Activated CD4-positive, alpha-beta T cell treated with anti-CD3 and anti-CD28 coated beads for 36 hours (primary cell): Measurements from ENCODE around the gene ZNF521. TPM values are rescaled to one million over a fixed set of nuclear protein-coding genes. Genes with fewer than 3 reads are reported as not detected.

ENCODE experiments used
- ATAC-seq: fragments of 200-7000 bp; cut with Tn5 transposase; one replicate; pipeline ENCODE4 v1.10.0; 2021; ENCODE audit warnings: mild to moderate bottlenecking, moderate library complexity
- CTCF ChIA-PET: fragments of 350-600 bp; sonication (Branson Sonifier 250); formaldehyde crosslinking; loops from one replicate; lab custom pipeline; 2021; ENCODE audit warnings: antibody characterized with exemption; lab: Charles Lee
- POLR2A ChIA-PET: fragments of 350-600 bp; sonication (Branson Sonifier 250); formaldehyde crosslinking; loops from one replicate; lab custom pipeline; 2021; ENCODE audit warnings: antibody characterized with exemption, inconsistent platforms; lab: Charles Lee
- DNase-seq: peaks from one replicate; pipeline ENCODE4 v3.0.0-alpha.2; 2020
- H3K27ac Mint-ChIP-seq: one replicate; pipeline ENCODE4 v1.8.0; 2021; ENCODE audit warnings: mixed read lengths
- H3K27me3 Mint-ChIP-seq: one replicate; pipeline ENCODE4 v1.8.0; 2021; ENCODE audit warnings: mixed read lengths
- H3K36me3 Mint-ChIP-seq: one replicate; pipeline ENCODE4 v1.8.0; 2021; ENCODE audit warnings: low read depth, mixed read lengths
- H3K4me1 Mint-ChIP-seq: one replicate; pipeline ENCODE4 v1.8.0; 2021; ENCODE audit warnings: mixed read lengths
- H3K4me3 Mint-ChIP-seq: one replicate; pipeline ENCODE4 v1.8.0; 2021; ENCODE audit warnings: mild to moderate bottlenecking, moderate library complexity, mixed read lengths
- H3K9me3 Mint-ChIP-seq: one replicate; pipeline ENCODE4 v1.8.0; 2021; ENCODE audit warnings: low read depth, mixed read lengths
- intact Hi-C, 2 experiments: fragments of 100-400 bp; cut with DNase I in 1 of 2; cut with micrococcal nuclease in 1 of 2; formaldehyde crosslinking; loops; one replicate each; pipeline versions ENCODE4 v1.14.2 to v1.15.1; 2022 to 2024; cut with DNase I, micrococcal nuclease
- total RNA-seq, 2 experiments: library from RNA; stranded (reverse); gene quantifications; one replicate each; pipeline ENCODE4 v1.2.3, GENCODE V29; 2021

ZNF521 gene
- total RNA-seq, 2 experiments from 2014 or later: not detected

DNA sequence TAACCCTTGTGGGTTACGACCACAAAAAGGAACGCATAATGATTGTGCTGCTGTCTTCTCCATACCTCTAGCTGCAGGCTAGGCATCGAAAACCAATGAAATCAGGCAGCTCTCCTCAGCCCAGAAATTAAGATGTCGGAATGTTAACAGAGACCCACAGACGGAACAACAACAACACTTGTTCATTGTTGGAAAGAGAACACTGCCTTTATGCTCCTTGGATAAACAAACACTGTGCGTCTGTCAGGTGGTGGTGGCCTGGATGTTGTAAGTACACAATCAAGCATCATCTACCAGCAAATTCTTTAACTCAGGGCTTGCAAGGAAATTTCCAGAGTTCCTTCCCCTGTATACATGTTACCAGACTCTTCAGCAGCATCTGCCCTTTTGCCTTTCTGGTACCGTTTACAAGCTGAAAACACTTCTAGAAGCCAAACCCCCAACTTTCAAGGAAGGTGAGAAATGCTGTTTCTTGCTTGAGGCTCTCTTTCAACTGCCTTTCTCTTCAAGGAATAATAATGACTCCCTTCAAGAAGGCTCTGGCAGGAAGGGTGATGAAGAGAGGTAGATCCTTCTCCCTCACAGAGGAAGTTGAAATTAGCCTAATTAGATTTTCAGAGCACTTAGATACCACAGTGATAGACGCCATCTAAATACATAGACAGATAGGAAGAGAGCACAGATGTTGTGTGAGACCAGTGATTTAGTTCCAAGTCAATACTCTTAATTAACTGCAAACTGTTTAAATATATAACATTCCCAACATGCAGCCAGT, 332.7 kb downstream of the ZNF521 start:
- H3K27me3 Mint-ChIP-seq: peaks cover 2% of the 10 kb centered on the region
- peaks cover 2% of the 10 kb centered on the region for H3K9me3 Mint-ChIP-seq
- DNase-seq (no peak), ATAC-seq (no peak)
- no peaks in the 10 kb centered on the region for H3K36me3 Mint-ChIP-seq
- CTCF ChIA-PET: interaction anchor here (0.6 kb wide), 1 partner anchor 15 kb away, joined by 3 read pairs; no protein-coding TSS in a partner anchor
- no peak overlapping the region for H3K27ac Mint-ChIP-seq
- POLR2A ChIA-PET: no interaction called here
- intact Hi-C loops: loop anchor here in 1 of 2 experiments (10.0 kb wide), 1 partner anchor 64 kb away; no protein-coding TSS in a partner anchor
- H3K4me1 Mint-ChIP-seq: no peaks in the 10 kb centered on the region
- H3K4me3 Mint-ChIP-seq: no peak overlapping the region

GRCh38 chr18:25016666-25017065, 335.3 kb downstream of the ZNF521 start:
- Mint-ChIP-seq H3K36me3 (no peaks in the 10 kb centered on the region), H3K9me3 (peaks cover 2% of the 10 kb centered on the region), H3K4me3 (no peak overlapping the region), H3K27ac (no peak overlapping the region), H3K27me3 (peaks cover 2% of the 10 kb centered on the region), H3K4me1 (no peaks in the 10 kb centered on the region)
- intact Hi-C loops: loop anchor here in 1 of 2 experiments (10.0 kb wide), 1 partner anchor 62 kb away; no protein-coding TSS in a partner anchor
- ATAC-seq (no peak), DNase-seq (no peak)
- ChIA-PET POLR2A (no interaction called here), CTCF (no interaction called here)

- Mint-ChIP-seq H3K27me3 (peaks cover 2% of the 10 kb centered on the region), H3K4me3 (no peak overlapping the region), H3K27ac (no peak overlapping the region), H3K36me3 (no peaks in the 10 kb centered on the region), H3K4me1 (no peaks in the 10 kb centered on the region), H3K9me3 (peaks cover 2% of the 10 kb centered on the region)
- intact Hi-C loops: loop anchor here in 1 of 2 experiments (10.0 kb wide), 1 partner anchor 61 kb away; no protein-coding TSS in a partner anchor
- CTCF ChIA-PET: no interaction called here
- no peak for ATAC-seq
- POLR2A ChIA-PET: no interaction called here
- no peak for DNase-seq
Measured at GRCh38 chr18:25016181-25016580, 335.8 kb downstream of the ZNF521 start.
